ENCODE results near the gene ZNF813.
A peak's percentile ranks its signal among the peaks of the same experiment; 100 is the strongest.
"Not testable (repeated sequence)": the region's sequence is repeated elsewhere in the genome, so short reads cannot be mapped to it uniquely, and the experiment has no call there.

ZNF813 gene

GRCh38 chr19:53467485-53468262 is at the start of gene ZNF813:
Gene ZNF813, plus strand, starts transcription at chr19:53467733. Its CDS starts 16,090 bp downstream, at chr19:53483823.
- peak; percentile 91 for DNase-seq (ENCODE audit: low spot score)

DNA sequence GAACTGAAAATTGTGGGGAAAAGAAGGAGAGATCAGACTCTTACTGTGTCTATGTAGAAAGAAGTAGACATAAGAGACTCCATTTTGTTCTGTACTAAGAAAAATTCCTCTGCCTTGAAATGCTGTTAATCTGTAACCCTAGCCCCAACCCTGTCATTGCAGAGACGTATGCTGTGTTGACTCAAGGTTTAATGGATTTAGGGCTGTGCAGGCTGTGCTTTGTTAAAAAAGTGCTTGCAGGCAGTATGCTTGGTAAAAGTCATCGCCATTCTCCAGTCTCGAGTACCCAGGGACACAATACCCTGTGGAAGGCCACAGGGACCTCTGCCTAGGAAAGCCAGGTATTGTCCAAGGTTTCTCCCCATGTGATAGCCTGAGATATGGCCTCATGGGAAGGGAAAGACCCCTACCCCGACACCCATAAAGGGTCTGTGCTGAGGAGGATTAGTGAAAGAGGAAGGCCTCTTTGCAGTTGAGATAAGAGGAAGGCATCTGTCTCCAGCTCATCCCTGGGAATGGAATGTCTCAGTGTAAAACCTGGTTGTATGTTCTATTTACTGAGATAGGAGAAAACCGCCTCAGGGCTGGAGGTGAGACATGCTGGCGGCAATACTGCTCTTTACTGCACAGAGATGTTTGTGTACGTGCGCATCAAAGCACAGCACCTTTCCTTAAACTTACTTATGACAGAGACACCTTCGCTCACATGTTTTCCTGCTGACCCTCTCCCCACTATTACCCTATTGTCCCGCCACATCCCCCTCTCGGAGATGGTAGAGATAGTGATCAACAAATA is 46.8 kb upstream of the ZNF813 start:
- DNase-seq (ENCODE audit: low spot score): not testable (repeated sequence)

- no peak for DNase-seq (ENCODE audit: low spot score)
These were observed 45.0 kb upstream of the ZNF813 start for GRCh38 chr19:53422551-53422950.

GRCh38 chr19:53423074-53423473 is 44.5 kb upstream of the ZNF813 start:
- not testable (repeated sequence) for DNase-seq (ENCODE audit: low spot score)

GRCh38 chr19:53423680-53424079 is 43.9 kb upstream of the ZNF813 start:
- not testable (repeated sequence) for DNase-seq (ENCODE audit: low spot score)

DNA sequence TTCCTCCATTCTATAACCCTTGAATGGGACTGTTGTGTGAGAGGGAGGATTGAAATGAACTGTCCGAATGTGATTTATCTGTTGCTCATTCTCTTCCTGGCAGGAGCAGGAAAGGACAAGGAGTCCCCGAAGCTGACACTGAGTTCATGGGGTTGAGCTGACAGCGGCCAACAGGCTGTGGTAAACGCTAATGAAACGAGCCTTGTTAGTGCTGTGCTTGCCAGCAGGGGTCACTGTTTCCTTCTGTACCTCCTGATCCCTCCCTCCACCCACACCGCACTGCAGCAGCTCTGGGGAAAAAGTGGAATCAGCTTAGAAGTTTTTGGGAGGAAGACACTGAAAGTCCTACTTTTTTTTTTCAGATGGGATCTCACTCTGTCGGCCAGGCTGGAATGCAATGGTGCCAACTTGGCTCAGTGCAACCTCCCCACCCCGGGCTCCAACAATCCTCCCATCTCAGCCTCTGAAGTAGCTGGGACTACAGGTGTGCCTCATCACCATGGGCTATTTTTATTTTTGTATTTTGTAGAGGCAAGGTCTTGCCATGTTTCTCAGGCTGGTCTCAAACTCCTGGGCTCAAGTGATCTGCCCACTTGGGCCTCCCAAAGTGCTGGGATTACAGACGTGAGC is 42.5 kb upstream of the ZNF813 start:
- peak; percentile 66 for DNase-seq (ENCODE audit: low spot score)

DNA sequence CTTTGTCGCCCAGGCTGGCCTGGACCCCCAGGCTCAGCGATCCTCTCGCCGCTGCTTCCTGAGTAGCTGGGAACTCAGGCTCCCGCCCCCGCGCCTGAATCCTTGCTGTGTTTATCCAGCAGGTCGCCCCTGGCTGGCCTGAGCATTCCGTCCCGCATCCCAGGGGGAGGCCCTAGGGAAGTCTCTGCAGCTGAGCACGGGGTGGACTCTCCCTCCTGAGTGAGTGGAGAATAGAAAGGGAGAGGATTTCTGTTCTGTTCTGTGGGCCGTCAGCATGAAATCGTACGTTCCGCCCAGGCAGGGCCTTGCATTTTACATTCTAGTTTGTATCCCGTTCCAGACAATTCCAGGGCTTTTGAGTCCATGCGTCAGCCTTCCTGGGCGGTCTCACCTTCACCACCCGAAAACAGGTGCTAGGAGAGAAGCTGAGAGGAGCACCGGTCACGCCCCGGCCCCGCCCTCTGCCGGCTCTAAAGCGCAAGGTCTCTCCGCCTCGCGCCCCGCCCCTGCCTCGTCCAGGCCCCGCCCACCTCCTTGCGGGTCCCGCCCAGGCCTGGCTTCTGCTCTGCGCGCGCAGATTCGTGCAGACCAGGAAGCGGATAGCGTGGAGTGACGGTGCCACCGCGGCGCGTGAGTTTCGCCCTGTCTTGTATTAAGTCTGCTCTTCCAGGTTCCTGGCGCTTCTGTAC is 36.0 kb upstream of the ZNF813 start, which contains the start of gene ZNF761:
Gene ZNF761 (plus strand): TSS at position 586 of the 689 bp plus-strand sequence. CDS start 15,285 bp downstream, outside the sequence.
- peak; percentile 93 for DNase-seq (ENCODE audit: low spot score)

DNA sequence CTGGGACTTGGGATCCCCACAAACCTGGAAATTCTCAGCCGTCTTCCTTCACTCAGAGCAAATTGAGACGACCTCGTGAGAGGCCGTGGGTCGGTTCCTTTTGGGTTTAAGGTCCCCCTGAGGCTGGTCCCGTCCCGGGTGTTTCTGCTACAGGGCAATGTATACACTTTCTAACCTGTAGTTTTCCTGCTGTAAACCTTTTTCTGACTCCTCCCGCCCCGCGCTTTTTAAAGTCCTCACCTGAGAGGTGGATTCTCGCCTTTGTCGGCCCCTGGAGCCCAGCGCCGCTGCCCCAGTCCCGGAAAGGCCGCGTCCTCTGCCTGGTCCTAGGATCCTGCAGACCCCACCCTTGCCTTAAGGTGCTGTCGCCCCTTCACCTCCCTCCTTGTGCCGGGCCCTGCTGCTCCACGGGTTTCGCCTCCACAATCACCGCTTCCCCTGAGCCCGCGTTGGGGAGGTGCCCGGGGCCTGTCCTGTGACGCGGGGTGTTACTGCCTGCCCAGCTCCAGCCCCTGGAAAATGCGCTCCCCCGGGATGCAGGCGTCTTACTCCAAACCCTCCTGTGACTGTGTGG is 35.4 kb upstream of the ZNF813 start:
- peak; percentile 3 for DNase-seq (ENCODE audit: low spot score)

- DNase-seq (ENCODE audit: low spot score): not testable (repeated sequence)
These were observed 23.7 kb upstream of the ZNF813 start for GRCh38 chr19:53443809-53444208.

GRCh38 chr19:53447196-53447595 is 20.3 kb upstream of the ZNF813 start:
- not testable (repeated sequence) for DNase-seq (ENCODE audit: low spot score)

GRCh38 chr19:53455828-53456227 is 11.7 kb upstream of the ZNF813 start:
- DNase-seq (ENCODE audit: low spot score): no peak

- not testable (repeated sequence) for DNase-seq (ENCODE audit: low spot score)
These were observed 7.3 kb upstream of the ZNF813 start for GRCh38 chr19:53460131-53460721.

GRCh38 chr19:53461866-53462265 is 5.7 kb upstream of the ZNF813 start:
- no peak for DNase-seq (ENCODE audit: low spot score)

- DNase-seq (ENCODE audit: low spot score): no peak
These were observed 4.7 kb upstream of the ZNF813 start for GRCh38 chr19:53462861-53463260.

GRCh38 chr19:53463263-53463662 is 4.3 kb upstream of the ZNF813 start:
- DNase-seq (ENCODE audit: low spot score): peak; percentile 92

DNA sequence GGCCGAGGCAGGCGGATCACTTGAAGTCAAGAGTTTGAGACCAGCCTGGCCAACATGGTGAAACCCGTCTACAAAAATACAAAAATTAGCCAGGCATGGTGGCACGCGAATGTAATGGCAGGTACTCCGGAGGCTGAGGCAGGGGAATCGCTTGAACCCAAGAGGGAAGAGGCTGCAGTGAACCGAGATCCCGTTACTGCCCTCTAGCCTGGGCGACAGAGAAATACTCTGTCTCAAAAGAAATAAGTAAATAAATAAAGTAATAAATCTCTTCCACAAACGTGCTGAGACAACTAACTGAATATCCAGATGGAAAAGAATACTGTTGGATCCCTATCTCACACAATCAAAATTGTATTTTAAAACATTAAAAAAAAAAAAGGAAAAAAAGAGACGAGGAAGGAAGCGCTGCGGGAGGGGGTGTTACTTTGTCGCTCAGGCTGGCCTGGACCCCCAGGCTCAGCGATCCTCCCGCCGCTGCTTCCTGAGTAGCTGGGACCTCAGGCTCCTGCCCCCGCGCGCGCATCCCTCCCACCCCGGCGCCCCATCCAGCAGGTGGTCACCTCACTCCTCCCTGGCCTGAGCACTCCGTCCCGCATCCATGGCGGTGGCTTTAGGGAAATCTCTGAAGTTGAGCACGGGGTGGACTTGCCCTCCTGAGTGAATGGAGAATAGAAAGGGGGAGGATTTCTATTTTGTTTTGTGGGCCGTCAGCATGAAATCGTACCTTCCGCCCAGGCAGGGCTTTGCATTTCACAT is 628 bp upstream of the ZNF813 start:
- DNase-seq (ENCODE audit: low spot score): no peak

DNA sequence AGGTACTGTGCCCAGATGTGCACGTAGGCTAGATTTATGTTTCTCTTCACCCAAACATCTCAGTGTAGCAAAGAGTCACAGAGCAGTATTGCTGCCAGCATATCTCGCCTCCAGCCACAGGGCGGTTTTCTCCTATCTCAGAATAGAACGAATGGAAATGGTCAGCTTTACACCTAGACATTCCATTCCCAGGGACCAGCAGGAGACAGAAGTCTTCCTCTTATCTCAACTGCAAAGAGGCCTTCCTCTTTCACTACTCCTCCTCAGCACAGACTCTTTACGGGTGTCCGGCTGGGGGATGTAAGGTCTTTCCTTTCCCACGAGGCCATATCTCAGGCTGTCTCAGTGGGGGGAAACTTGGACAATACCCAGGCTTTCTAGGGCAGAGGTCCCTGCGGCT is 1.1 kb downstream of the ZNF813 start:
- DNase-seq (ENCODE audit: low spot score): not testable (repeated sequence)

DNA sequence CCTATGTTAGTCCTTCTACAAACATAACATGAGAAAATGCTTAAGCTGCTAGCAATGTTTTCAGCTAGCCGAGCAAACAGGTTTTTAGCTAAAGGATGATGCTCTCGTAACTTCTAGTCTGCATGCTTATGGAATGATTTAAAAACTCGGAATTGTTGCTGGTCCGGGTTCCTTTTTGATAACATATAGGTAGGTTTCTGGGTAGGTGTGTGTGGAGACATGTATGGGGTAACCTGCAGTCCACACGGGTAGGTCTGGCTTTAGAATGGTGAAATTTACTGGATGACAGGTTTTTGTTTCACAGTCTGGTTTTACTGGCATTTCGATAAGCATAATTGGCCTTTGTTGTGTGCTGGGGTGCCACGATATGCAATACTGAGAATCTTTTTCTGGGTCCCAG is 4.4 kb downstream of the ZNF813 start:
- DNase-seq (ENCODE audit: low spot score): no peak

DNA sequence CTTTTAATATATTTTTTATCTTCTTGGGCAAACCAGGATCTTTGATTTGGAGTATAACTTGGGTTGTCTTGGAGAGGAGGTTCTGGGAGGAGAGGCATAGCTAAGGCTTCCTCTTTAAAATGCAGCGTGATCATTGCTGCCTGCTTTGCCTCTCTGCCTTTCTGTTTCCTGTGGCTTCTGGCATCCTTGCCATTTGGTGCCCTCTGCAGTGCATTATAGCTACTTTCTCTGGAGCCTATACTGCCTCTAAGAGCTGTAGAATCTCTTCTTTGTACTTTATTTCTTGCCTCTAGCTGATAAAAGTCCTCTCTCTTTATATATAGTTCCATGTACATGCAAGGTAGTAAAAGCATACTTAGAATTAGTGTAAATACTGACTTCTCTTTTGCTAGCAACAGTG is 7.3 kb downstream of the ZNF813 start:
- DNase-seq (ENCODE audit: low spot score): not testable (repeated sequence)

- DNase-seq (ENCODE audit: low spot score): not testable (repeated sequence)
These were observed 7.9 kb downstream of the ZNF813 start for GRCh38 chr19:53475470-53475869.
